Stimulated activated naive CD8-positive, alpha-beta T cell treated with anti-CD3 and anti-CD28 coated beads, Interleukin-15, Interleukin-2, amounts not matched to agents 100 U/mL and 50 U/mL, for 24 hours (primary cell): ENCODE data around the gene ZNF668.

Experiments
- ATAC-seq: fragments of 150-1000 bp; cut with Tn5 transposase; one replicate; pipeline ENCODE4 v1.10.0; 2021
- DNase-seq: peaks from one replicate; pipeline ENCODE4 v3.0.0; 2021

ZNF668 gene

GRCh38 chr16:31073970-31074813 lies at the start of gene ZNF668, which contains the start of gene ZNF646:
Gene ZNF668, minus strand, starts transcription at chr16:31074240. Its CDS starts 9,781 bp downstream, at chr16:31064459.
Gene ZNF646, plus strand, starts transcription at chr16:31074422. Its CDS starts 1,903 bp downstream, at chr16:31076325.
- DNase-seq (peak; percentile 97), ATAC-seq (peak; percentile 81)

DNA sequence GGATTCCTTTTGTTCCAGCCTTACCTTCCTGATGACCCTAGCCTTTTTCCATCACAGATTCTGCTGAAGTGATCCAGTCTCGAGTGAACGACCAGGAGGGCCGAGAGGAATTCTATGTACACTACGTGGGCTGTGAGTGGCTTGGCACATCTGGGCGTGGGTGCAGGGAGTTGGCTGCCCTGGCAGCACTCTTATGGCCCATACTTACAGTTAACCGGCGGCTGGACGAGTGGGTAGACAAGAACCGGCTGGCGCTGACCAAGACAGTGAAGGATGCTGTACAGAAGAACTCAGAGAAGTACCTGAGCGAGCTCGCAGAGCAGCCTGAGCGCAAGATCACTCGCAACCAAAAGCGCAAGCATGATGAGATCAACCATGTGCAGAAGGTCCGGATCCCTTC lies 46.1 kb upstream of the ZNF668 start:
- DNase-seq, result no peak
- ATAC-seq, result no peak

GRCh38 chr16:31118223-31119155 lies 44.4 kb upstream of the ZNF668 start:
- DNase-seq (no peak), ATAC-seq (no peak)

- ATAC-seq, result peak; percentile 94
These were observed 43.6 kb upstream of the ZNF668 start, which contains the start of gene KAT8 for GRCh38 chr16:31117384-31118222. Gene KAT8, plus strand, starts transcription at chr16:31117664. Its CDS starts 18 bp downstream, at chr16:31117682.

DNA sequence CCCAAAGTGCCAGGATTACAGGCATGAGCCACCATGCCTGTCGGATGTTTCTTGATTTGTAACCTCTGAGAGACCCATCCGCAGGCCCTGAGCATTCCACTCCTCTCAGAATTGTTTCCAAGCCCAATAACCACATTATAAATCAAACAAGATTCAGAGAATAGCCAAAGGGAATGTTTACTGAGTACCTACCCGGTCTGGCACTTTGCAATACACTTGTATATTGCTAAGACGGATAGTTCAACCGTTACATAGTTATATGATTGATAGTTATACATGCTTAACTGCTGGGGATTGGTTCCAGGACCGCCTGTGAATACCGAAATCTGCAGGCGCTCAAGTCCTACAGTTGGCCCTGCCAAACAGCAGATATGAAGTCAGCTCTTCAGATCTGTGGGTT lies 40.4 kb upstream of the ZNF668 start:
- DNase-seq (no peak), ATAC-seq (no peak)

More at GRCh38 chr16:31117384-31118222, 43.6 kb upstream of the ZNF668 start, which contains the start of gene KAT8:
- DNase-seq, result peak; percentile 98

DNA sequence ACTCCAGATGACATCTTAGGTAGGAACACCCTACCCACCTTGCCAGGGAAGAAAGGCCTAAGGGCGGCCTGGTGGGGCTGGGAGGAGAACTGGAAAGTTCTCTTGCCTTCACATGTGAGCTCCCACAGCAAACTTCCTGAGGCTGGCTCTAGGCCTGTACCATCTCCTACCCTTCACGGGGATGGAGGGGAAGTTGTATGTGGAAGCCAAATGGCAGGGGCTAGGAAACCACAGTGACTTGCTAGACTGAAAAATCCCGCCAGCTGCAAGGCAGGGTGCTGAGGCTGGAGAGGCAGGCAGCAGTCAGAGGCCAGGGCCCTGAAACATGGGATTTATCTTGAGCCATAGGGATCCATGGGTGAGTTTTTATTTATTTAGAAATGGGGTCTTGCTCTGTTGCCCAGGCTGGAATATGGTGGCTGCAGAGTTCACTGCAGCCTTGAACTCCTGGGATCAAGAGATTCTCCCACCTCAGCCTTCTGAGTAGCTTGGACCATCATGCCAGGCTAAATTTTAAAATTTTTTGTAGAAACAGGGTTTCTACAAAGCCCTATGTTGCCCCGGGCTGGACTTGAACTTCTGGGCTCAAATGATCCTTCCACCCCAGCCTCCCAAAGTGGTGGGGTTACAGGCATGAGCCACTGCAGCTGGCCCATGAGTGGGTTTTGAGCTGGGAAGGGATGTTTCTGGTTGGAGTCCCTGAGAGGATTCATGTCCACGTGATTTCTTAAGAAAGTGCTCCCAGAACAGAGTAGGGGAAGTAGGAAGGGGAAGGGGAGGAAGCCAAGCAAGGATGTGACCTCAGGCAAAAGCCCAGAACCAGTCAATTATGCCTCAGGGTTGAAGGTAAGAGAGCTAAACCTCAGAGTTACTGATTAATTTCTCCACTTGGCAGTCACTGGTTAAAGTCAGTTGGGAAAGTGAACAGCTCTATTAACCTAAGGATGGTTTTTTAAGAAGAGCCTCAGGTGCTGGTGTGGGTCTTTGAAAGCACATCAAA lies 39.4 kb upstream of the ZNF668 start:
- ATAC-seq (no peak), DNase-seq (no peak)

GRCh38 chr16:31112711-31113110 lies 38.7 kb upstream of the ZNF668 start:
- DNase-seq (no peak), ATAC-seq (no peak)

DNA sequence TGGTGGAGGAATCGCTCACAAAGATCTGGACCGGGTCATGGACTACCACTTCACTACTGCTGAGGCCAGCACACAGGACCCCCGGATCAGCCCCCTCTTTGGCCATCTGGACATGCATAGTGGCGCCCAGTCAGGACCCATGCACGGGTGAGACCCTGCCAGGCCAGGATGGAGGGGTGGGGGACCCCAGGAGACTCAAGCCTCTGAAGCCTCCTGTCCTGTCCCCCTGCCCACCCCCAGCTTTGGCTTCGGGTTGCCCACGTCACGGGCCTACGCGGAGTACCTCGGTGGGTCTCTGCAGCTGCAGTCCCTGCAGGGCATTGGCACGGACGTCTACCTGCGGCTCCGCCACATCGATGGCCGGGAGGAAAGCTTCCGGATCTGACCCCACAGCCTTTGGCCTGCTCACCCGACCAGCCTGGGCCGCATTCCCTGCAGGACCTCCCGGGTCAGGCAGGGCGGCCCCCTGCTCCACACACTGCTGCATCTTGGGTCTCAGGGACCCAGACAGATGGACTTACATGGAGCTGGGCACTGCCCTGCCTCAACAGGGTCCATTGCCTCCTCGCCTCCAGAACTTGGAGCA lies 37.9 kb upstream of the ZNF668 start:
- DNase-seq, result no peak
- ATAC-seq, result no peak

DNA sequence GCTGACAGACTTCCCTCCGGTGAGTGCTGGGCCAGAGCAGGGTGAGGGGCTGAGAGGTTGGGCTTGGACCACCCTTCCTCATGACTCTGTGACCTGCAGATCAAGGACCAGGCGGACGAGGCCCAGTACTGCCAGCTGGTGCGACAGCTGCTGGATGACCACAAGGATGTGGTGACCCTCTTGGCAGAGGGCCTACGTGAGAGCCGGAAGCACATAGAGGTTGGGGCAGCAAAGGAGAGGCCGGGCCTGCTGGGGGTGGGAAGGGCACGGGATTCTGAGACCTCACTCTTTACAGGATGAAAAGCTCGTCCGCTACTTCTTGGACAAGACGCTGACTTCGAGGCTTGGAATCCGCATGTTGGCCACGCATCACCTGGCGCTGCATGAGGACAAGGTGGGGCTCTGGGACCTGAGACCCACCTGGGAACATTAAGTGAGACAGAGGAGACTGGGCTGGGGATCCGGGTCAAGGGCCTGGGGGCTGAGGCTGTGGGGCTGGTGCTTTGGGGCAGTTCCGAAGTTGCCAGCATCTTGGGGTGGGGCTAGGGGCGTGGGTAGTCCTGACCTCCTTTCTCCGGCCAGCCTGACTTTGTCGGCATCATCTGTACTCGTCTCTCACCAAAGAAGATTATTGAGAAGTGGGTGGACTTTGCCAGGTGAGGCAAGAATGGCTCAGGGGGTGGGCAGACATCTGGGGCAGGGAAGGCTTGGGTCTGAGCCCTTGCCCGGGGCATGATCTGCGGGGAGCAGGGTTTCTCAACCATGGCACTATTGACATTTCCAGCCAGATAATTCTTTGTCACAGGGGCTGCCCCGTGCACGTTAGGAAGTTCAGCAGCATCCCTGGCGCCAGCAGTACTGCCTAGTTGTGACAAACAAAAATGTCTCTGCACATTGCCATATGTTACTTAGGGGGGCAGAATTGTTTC lies 36.3 kb upstream of the ZNF668 start:
- ATAC-seq, result no peak
- no peak for DNase-seq

GRCh38 chr16:31109622-31110021 lies 35.6 kb upstream of the ZNF668 start:
- DNase-seq, result no peak

GRCh38 chr16:31108794-31109558 lies 34.9 kb upstream of the ZNF668 start:
- ATAC-seq, result no peak
- DNase-seq, result no peak

More at GRCh38 chr16:31109622-31110021, 35.6 kb upstream of the ZNF668 start:
- no peak for ATAC-seq

GRCh38 chr16:31108035-31108793 lies 34.2 kb upstream of the ZNF668 start, which contains the start of gene BCKDK:
Gene BCKDK, plus strand, starts transcription at chr16:31108386. Its CDS starts 838 bp downstream, at chr16:31109224.
- peak; percentile 83 for ATAC-seq
- peak; percentile 87 for DNase-seq

GRCh38 chr16:31107465-31107867 lies 33.4 kb upstream of the ZNF668 start:
- peak; percentile 78 for ATAC-seq
- DNase-seq, result peak; percentile 56

DNA sequence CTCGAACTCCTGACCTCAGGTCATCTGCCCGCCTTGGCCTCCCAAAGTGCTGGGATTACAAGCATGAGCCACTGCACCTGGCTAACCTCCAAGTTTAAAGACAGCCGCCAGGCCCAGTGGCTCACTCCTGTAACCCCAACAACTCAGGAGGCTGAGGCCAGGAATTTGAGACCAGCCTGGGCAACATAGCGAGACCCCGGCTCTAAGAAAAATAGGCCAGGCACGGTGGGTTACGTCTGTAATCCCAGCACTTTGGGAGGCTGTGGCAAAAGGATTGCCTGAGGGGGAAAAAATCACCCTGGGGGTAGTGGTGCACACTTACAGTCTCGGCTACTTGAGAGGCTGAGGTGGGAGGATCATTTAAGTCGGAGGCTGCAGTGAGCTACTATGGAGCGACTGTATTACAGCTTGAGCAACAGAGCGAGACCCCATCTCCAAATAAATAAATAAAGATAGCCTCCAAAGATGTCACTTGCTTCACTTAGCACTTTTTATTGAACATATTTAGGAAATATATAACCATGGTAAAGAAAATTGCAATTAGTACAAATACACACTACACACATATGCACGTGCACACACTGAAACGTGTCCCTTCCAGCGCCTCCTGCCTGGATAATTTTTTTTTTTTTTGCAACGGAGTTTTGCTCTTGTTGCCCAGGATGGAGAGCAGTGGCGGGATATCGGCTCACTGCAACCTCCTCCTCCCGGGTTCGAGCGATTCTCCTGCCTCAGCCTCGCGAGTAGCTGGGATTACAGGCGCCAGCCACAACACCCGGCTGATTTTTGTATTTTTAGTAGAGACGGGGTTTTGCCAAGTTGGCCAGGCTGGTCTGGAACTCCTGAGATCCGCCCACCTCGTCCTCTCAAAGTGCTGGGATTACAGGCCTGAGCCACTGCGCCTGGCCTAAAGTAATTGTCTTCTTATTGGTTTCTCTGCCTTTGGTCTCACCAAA lies 32.7 kb upstream of the ZNF668 start:
- ATAC-seq (no peak), DNase-seq (no peak)

GRCh38 chr16:31105677-31106213 lies 31.7 kb upstream of the ZNF668 start:
- DNase-seq, result peak; percentile 95
- peak; percentile 63 for ATAC-seq
